WERI-Rb-1 (cell line): Measurements from ENCODE around the gene LAMA1.

Experiments
- DNase-seq: peaks from one replicate; pipeline ENCODE4 v3.0.0-alpha.2; 2020
- H3K27ac ChIP-seq: fragments of 250-450 bp; sonication (Bioruptor Pico); 2 replicates; pipeline ENCODE4 v1.5.1; 2020; ENCODE audit warnings: mild to moderate bottlenecking, moderate library complexity
- H3K27me3 ChIP-seq: fragments of 250-450 bp; sonication (Bioruptor Pico); 2 replicates; pipeline ENCODE4 v1.5.1; 2021; ENCODE audit warnings: mild to moderate bottlenecking, low read depth, moderate library complexity; ENCODE audit not compliant: insufficient read depth, severe bottlenecking
- H3K36me3 ChIP-seq: fragments of 250-450 bp; sonication (Bioruptor Pico); 2 replicates; pipeline ENCODE4 v1.5.1; 2020; ENCODE audit warnings: mild to moderate bottlenecking, moderate library complexity
- H3K4me3 ChIP-seq: 2 replicates; pipeline ENCODE4 v1.5.1; 2011; ENCODE audit warnings: low read depth, mild to moderate bottlenecking, control low read depth, low read length
- H3K9me3 ChIP-seq: fragments of 250-450 bp; sonication (Bioruptor Pico); 2 replicates; pipeline ENCODE4 v1.5.1; 2021; ENCODE audit warnings: mild to moderate bottlenecking, moderate library complexity; ENCODE audit not compliant: severe bottlenecking
- TF ChIP-seq, protein P1 (sequence below): IDR thresholded peaks from 2 replicates; pipeline ENCODE4 v1.5.1; 2011; ENCODE audit warnings: low read depth, mild to moderate bottlenecking, control low read depth, inconsistent platforms, low read length

The LAMA1 gene

DNA sequence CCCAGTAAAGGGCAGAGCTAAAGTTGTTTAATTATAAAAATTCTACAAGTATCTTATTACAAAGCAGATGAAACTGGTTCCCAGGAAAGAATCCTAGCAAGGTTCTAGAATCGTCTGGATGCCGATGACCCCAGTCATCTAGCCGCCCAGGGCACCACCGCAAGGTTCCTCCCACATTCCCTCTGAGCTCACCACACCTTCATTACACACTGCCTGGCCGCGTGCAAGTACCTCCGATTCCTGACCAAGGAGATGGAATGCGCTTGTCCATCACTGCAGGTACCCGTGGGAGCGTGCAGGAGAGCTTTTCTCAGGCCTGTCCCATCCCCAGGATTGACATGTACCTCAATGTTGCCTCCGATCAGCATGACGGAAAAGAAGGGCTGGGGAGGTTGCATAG, 158.5 kb downstream of the LAMA1 start:
- Histone ChIP-seq H3K27me3 (no peaks in the 10 kb centered on the region), H3K4me3 (no peak overlapping the region), H3K9me3 (no peaks in the 10 kb centered on the region), H3K36me3 (no peaks in the 10 kb centered on the region), H3K27ac (no peak overlapping the region)
- no peak for DNase-seq
- TF ChIP-seq, protein P1, sequence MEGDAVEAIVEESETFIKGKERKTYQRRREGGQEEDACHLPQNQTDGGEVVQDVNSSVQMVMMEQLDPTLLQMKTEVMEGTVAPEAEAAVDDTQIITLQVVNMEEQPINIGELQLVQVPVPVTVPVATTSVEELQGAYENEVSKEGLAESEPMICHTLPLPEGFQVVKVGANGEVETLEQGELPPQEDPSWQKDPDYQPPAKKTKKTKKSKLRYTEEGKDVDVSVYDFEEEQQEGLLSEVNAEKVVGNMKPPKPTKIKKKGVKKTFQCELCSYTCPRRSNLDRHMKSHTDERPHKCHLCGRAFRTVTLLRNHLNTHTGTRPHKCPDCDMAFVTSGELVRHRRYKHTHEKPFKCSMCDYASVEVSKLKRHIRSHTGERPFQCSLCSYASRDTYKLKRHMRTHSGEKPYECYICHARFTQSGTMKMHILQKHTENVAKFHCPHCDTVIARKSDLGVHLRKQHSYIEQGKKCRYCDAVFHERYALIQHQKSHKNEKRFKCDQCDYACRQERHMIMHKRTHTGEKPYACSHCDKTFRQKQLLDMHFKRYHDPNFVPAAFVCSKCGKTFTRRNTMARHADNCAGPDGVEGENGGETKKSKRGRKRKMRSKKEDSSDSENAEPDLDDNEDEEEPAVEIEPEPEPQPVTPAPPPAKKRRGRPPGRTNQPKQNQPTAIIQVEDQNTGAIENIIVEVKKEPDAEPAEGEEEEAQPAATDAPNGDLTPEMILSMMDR, result no peak

- H3K4me3 ChIP-seq, result no peak overlapping the region
- TF ChIP-seq, protein P1, result no peak
- no peaks in the 10 kb centered on the region for H3K9me3 ChIP-seq
- no peaks in the 10 kb centered on the region for H3K27me3 ChIP-seq
- H3K36me3 ChIP-seq, result no peaks in the 10 kb centered on the region
- no peak overlapping the region for H3K27ac ChIP-seq
- no peak for DNase-seq
These were observed 160.6 kb downstream of the LAMA1 start for GRCh38 chr18:6956999-6957398.

- Histone ChIP-seq H3K36me3 (no peaks in the 10 kb centered on the region), H3K27me3 (no peaks in the 10 kb centered on the region), H3K4me3 (no peak overlapping the region), H3K9me3 (no peaks in the 10 kb centered on the region), H3K27ac (no peak overlapping the region)
- no peak for DNase-seq
- TF ChIP-seq, protein P1, result no peak
These were observed 161.1 kb downstream of the LAMA1 start for GRCh38 chr18:6956495-6956894.

DNA sequence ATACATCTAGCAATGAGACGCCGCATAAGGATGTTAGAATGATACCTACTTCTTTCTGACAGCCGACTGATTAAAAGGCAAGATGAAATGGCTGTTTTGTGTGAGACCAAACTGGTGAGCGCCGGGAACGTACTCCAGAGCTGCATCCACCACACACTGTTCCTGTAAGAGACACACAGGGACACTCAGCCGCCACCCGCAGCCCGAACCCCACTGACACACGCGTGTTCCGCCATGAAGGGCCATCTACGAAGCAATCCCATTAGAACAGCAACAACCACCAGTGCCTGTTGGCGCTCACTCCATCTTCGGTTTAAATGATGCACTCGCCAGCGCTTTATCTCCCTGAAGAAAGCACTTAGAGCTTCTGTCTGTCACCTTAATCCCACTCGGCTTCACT, 162.3 kb downstream of the LAMA1 start:
- H3K36me3 ChIP-seq, result no peaks in the 10 kb centered on the region
- H3K4me3 ChIP-seq, result no peak overlapping the region
- H3K9me3 ChIP-seq, result no peaks in the 10 kb centered on the region
- TF ChIP-seq, protein P1, result no peak
- no peak overlapping the region for H3K27ac ChIP-seq
- DNase-seq, result no peak
- no peaks in the 10 kb centered on the region for H3K27me3 ChIP-seq

GRCh38 chr18:6954501-6954900, 163.1 kb downstream of the LAMA1 start:
- TF ChIP-seq, protein P1, result no peak

DNA sequence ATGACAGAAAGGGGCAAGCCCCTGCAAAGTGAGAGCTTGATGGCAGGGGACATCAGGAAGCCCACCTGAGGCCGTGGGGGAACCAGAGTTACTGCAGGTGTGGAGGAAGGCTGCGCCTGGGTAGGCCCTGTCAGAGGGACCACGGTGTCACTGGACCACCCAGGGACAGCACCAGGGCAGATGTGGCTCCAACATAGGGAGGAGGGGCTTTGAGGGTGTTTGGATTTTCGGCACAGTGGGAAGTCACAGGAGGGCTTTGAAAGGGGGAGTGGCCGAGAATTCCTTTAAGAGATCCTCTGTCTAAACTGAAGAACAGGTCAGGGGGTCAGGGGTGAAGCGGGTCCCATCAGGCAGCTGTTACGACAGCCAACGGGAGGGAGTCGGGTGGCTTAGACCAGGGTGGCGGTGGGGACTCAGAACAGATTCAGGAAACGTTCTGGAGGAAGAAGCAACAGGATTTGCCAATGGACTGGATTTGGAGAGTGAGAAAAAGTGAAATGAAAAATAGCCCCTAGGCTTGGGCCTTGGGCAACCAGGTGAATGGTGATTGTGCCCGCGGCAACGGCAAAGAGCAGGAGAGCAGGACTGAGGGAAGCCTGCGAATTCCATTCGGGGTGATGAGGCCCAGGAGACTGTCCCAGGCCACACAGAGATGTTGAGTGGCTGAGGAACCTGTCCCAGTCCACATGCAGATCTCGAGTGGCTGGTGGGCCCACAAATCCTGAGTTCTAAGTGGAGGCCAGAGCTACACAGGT, 166.1 kb downstream of the LAMA1 start:
- H3K36me3 ChIP-seq, result no peaks in the 10 kb centered on the region
- TF ChIP-seq, protein P1, result no peak
- no peak overlapping the region for H3K27ac ChIP-seq
- H3K9me3 ChIP-seq, result no peaks in the 10 kb centered on the region
- DNase-seq, result no peak
- H3K4me3 ChIP-seq, result no peak overlapping the region
- H3K27me3 ChIP-seq, result no peaks in the 10 kb centered on the region

More at GRCh38 chr18:6954501-6954900, 163.1 kb downstream of the LAMA1 start:
- H3K27ac ChIP-seq, result no peak overlapping the region
- no peak overlapping the region for H3K4me3 ChIP-seq
- no peak for DNase-seq
- H3K27me3 ChIP-seq, result no peaks in the 10 kb centered on the region
- no peaks in the 10 kb centered on the region for H3K9me3 ChIP-seq
- H3K36me3 ChIP-seq, result no peaks in the 10 kb centered on the region
